Stimulated activated CD4-positive, alpha-beta T cell treated with anti-CD3 and anti-CD28 coated beads, TNF-alpha, amount 100 ng/mL, for 1 hour (primary cell): ENCODE data around the gene CMTM5.
A peak's percentile ranks its signal among the peaks of the same experiment; 100 is the strongest.

ENCODE experiments used
- DNase-seq, 3 donors: peaks; one replicate each; pipeline ENCODE4 v3.0.0-alpha.2; 2020; ENCODE audit warnings: low read depth in 3 of 3, low spot score in 1 of 3

The CMTM5 gene

GRCh38 chr14:23376482-23377197 lies at the start of gene CMTM5:
CMTM5 (plus strand) TSS chr14:23377046; CDS start chr14:23377252, 206 bp downstream.
- no peak for DNase-seq

GRCh38 chr14:23327947-23328744 lies 48.7 kb upstream of the CMTM5 start:
- DNase-seq: peak; percentile 22 to 34 (median 31)

- DNase-seq: no peak
Measured at GRCh38 chr14:23335623-23336022, 41.2 kb upstream of the CMTM5 start.

- DNase-seq: no peak
Measured at GRCh38 chr14:23339506-23340268, 37.2 kb upstream of the CMTM5 start.

- DNase-seq: no peak
Measured at GRCh38 chr14:23344481-23344880, 32.4 kb upstream of the CMTM5 start.

GRCh38 chr14:23345987-23346692 lies 30.7 kb upstream of the CMTM5 start:
- DNase-seq: no peak

- no peak for DNase-seq
Measured at GRCh38 chr14:23346693-23347405, 30.0 kb upstream of the CMTM5 start.

- no peak for DNase-seq
Measured at GRCh38 chr14:23347406-23348296, 29.2 kb upstream of the CMTM5 start.

GRCh38 chr14:23348297-23348655 lies 28.6 kb upstream of the CMTM5 start:
- DNase-seq: no peak

- no peak for DNase-seq
Measured at GRCh38 chr14:23349156-23349845, 27.5 kb upstream of the CMTM5 start.

- no peak for DNase-seq
Measured at GRCh38 chr14:23351681-23352505, 25.0 kb upstream of the CMTM5 start.

GRCh38 chr14:23352506-23353432 lies 24.1 kb upstream of the CMTM5 start, which contains the start of gene SLC22A17:
SLC22A17 (minus strand) TSS chr14:23352887.
- DNase-seq: peak in 2 of 3 donors; percentile 13 to 36

- no peak for DNase-seq
Measured at GRCh38 chr14:23353433-23353780, 23.4 kb upstream of the CMTM5 start.

GRCh38 chr14:23354990-23355389 lies 21.9 kb upstream of the CMTM5 start:
- no peak for DNase-seq

- DNase-seq: no peak
Measured at GRCh38 chr14:23355871-23356435, 20.9 kb upstream of the CMTM5 start.

- no peak for DNase-seq
Measured at GRCh38 chr14:23356662-23357061, 20.2 kb upstream of the CMTM5 start.

GRCh38 chr14:23357261-23357660 lies 19.6 kb upstream of the CMTM5 start:
- DNase-seq: no peak
